H1 (cell line): Measurements from ENCODE around the gene KIAA1328. TPM values are rescaled to one million over a fixed set of nuclear protein-coding genes. Genes with fewer than 3 reads are reported as not detected.
A peak's percentile ranks its signal among the peaks of the same experiment; 100 is the strongest.

ENCODE experiments used
- CTCF ChIA-PET: fragments of 300-600 bp; sonication (Branson Sonifier 250); formaldehyde crosslinking; loops from one replicate; lab custom pipeline; 2021; ENCODE audit not compliant: partially characterized antibody; lab: Charles Lee
- POLR2A ChIA-PET: fragments of 300-600 bp; sonication (Branson Sonifier 250); formaldehyde crosslinking; loops from one replicate; lab custom pipeline; 2021; ENCODE audit warnings: inconsistent platforms; ENCODE audit not compliant: partially characterized antibody; lab: Charles Lee
- DNase-seq, 2 experiments: peaks; one replicate each; pipeline versions ENCODE4 v3.0.0 to v3.0.0-alpha.2; 2010 to 2022; ENCODE audit warnings: low spot score in 2 of 2, low read depth in 1 of 2, mixed read lengths in 1 of 2
- FAIRE-seq: peaks from 2 replicates; lab custom pipeline; 2011; peaks lifted over from hg19 to GRCh38; lab: Jason Lieb, UNC
- H2AFZ ChIP-seq: 2 replicates; pipeline ENCODE4 v1.8.1; 2012; ENCODE audit warnings: low read length, inconsistent platforms
- H2AK5ac ChIP-seq: 2 replicates; pipeline ENCODE4 v1.6.1; 2013; ENCODE audit warnings: low read depth, low read length
- H2BK120ac ChIP-seq: replicated peaks from 2 replicates; pipeline ENCODE3; 2013; ENCODE audit warnings: low read depth, low read length, inconsistent platforms
- H2BK12ac ChIP-seq: 2 replicates; pipeline ENCODE4 v1.6.1; 2013; ENCODE audit warnings: low read depth, low read length
- H2BK15ac ChIP-seq: 2 replicates; pipeline ENCODE4 v1.6.1; 2013; ENCODE audit warnings: low read length
- H2BK20ac ChIP-seq: 2 replicates; pipeline ENCODE4 v1.6.1; 2013; ENCODE audit warnings: low read length
- H2BK5ac ChIP-seq: 2 replicates; pipeline ENCODE4 v1.6.1; 2013; ENCODE audit warnings: low read depth, low read length
- H3K14ac ChIP-seq: 2 replicates; pipeline ENCODE4 v1.6.1; 2013; ENCODE audit warnings: inconsistent platforms; ENCODE audit not compliant: insufficient read length
- H3K18ac ChIP-seq: 2 replicates; pipeline ENCODE4 v1.6.1; 2013; ENCODE audit warnings: low read length; ENCODE audit errors: extremely low read depth
- H3K23ac ChIP-seq: 2 replicates; pipeline ENCODE4 v1.6.1; 2013; ENCODE audit warnings: inconsistent platforms; ENCODE audit not compliant: insufficient read length
- H3K23me2 ChIP-seq: 2 replicates; pipeline ENCODE4 v1.6.1; 2013; ENCODE audit warnings: low read depth, low read length
- H3K27ac ChIP-seq: 2 replicates; pipeline ENCODE4 v1.6.1; 2011; ENCODE audit warnings: low read depth, low read length, inconsistent platforms
- H3K27me3 ChIP-seq, 4 experiments: replicated peaks in 1 of 4; 1 replicate in 1 of 4; 2 replicates in 3 of 4; pipeline versions ENCODE4 v1.6.1 to v1.8.1; 2011 to 2013; ENCODE audit warnings: low read length in 3 of 4, mild to moderate bottlenecking in 3 of 4, inconsistent platforms in 2 of 4, mixed read lengths in 2 of 4, moderate library complexity in 1 of 4; ENCODE audit not compliant: control insufficient read depth in 3 of 4, insufficient read depth in 3 of 4; ENCODE audit errors: extremely low read depth in 1 of 4
- H3K36me3 ChIP-seq, 4 experiments: 2 replicates each; pipeline versions ENCODE4 v1.6.1 to v1.8.1; 2011 to 2013; ENCODE audit warnings: mild to moderate bottlenecking in 4 of 4, low read length in 3 of 4, moderate library complexity in 2 of 4, control low read depth in 1 of 4, inconsistent platforms in 1 of 4; ENCODE audit not compliant: insufficient read depth in 4 of 4, control insufficient read depth in 2 of 4
- H3K4ac ChIP-seq: replicated peaks from 2 replicates; pipeline ENCODE3; 2013; ENCODE audit warnings: low read length, low read depth, mixed read lengths, inconsistent platforms; ENCODE audit not compliant: insufficient read length
- H3K4me1 ChIP-seq, 4 experiments: replicated peaks in 1 of 4; 1 replicate in 1 of 4; 2 replicates in 3 of 4; pipeline versions ENCODE4 v1.6.1 to v1.8.1; 2011 to 2013; ENCODE audit warnings: low read length in 3 of 4, inconsistent platforms in 2 of 4, mixed read lengths in 1 of 4; ENCODE audit not compliant: insufficient read depth in 4 of 4, control insufficient read depth in 3 of 4
- H3K4me2 ChIP-seq, 2 experiments: 2 replicates each; pipeline versions ENCODE4 v1.6.1 to v1.8.1; 2011 to 2013; ENCODE audit warnings: low read depth in 2 of 2, low read length in 2 of 2, control low read depth in 1 of 2, inconsistent platforms in 1 of 2, mild to moderate bottlenecking in 1 of 2; ENCODE audit not compliant: insufficient read depth in 1 of 2
- H3K4me3 ChIP-seq, 4 experiments: fragments of 200-600, 300-600 bp in 1 of 4; sonication (generic), shearing (Covaris generic), sonication (Bioruptor Twin) in 1 of 4; 2 replicates each; pipeline versions ENCODE4 v1.5.1 to v1.8.1; 2011 to 2016; ENCODE audit warnings: low read length in 4 of 4, low read depth in 3 of 4, control low read depth in 2 of 4, inconsistent platforms in 2 of 4, mild to moderate bottlenecking in 2 of 4, mixed read lengths in 1 of 4, moderate library complexity in 1 of 4; ENCODE audit not compliant: insufficient read depth in 2 of 4; ENCODE audit errors: extremely low read depth in 1 of 4
- H3K56ac ChIP-seq: replicated peaks from 2 replicates; pipeline ENCODE3; 2013; ENCODE audit warnings: low read depth, mild to moderate bottlenecking, mixed read lengths, low read length, inconsistent platforms; ENCODE audit not compliant: insufficient read length
- H3K79me1 ChIP-seq: 2 replicates; pipeline ENCODE4 v1.6.1; 2013; ENCODE audit warnings: low read depth, low read length, control low read depth
- H3K79me2 ChIP-seq, 2 experiments: 2 replicates each; pipeline versions ENCODE4 v1.6.1 to v1.8.1; 2012 to 2013; ENCODE audit warnings: low read length in 2 of 2, mild to moderate bottlenecking in 2 of 2, inconsistent platforms in 1 of 2; ENCODE audit not compliant: insufficient read depth in 2 of 2, control insufficient read depth in 1 of 2
- H3K9ac ChIP-seq, 4 experiments: replicated peaks in 1 of 4; 1 replicate in 1 of 4; 2 replicates in 3 of 4; pipeline versions ENCODE4 v1.6.1 to v1.8.1; 2011 to 2013; ENCODE audit warnings: low read depth in 3 of 4, low read length in 3 of 4, control low read depth in 2 of 4, mild to moderate bottlenecking in 2 of 4, moderate library complexity in 2 of 4, inconsistent platforms in 1 of 4; ENCODE audit errors: extremely low read depth in 1 of 4
- H3K9me3 ChIP-seq, 2 experiments: 2 replicates each; pipeline versions ENCODE4 v1.6.1 to v1.8.1; 2012 to 2013; ENCODE audit warnings: mild to moderate bottlenecking in 2 of 2, moderate library complexity in 2 of 2, control low read depth in 1 of 2, inconsistent platforms in 1 of 2, low read depth in 1 of 2, low read length in 1 of 2, mixed read lengths in 1 of 2; ENCODE audit not compliant: insufficient read depth in 2 of 2
- H4K20me1 ChIP-seq, 2 experiments: replicated peaks in 1 of 2; 2 replicates each; pipeline versions ENCODE3 to v1.8.1; 2011 to 2013; ENCODE audit warnings: inconsistent platforms in 2 of 2, low read length in 2 of 2, mild to moderate bottlenecking in 1 of 2; ENCODE audit not compliant: insufficient read depth in 2 of 2, control insufficient read depth in 1 of 2
- H4K5ac ChIP-seq: 2 replicates; pipeline ENCODE4 v1.6.1; 2013; ENCODE audit warnings: low read length, low read depth, mixed read lengths, inconsistent platforms; ENCODE audit not compliant: insufficient read length
- H4K8ac ChIP-seq: 2 replicates; pipeline ENCODE4 v1.8.0; 2013; ENCODE audit warnings: mild to moderate bottlenecking, moderate library complexity, low read length, inconsistent platforms; ENCODE audit not compliant: insufficient read depth; ENCODE audit errors: extremely low read depth
- H4K91ac ChIP-seq: replicated peaks from 2 replicates; pipeline ENCODE3; 2013; ENCODE audit warnings: low read length, mixed read lengths, inconsistent platforms; ENCODE audit not compliant: insufficient read length
- EZH2 ChIP-seq: fragments of 200-600 bp; sonication (generic); IDR thresholded peaks from 2 replicates; pipeline ENCODE4 v1.7.1; 2012; ENCODE audit warnings: low read depth, mild to moderate bottlenecking, moderate library complexity, low read length, inconsistent platforms; ENCODE audit not compliant: severe bottlenecking
- JUND ChIP-seq: IDR thresholded peaks from 2 replicates; pipeline ENCODE4 v1.6.1; 2011; ENCODE audit warnings: mild to moderate bottlenecking, improper control_type of control experiment, low read length
- RFX5 ChIP-seq: IDR thresholded peaks from 2 replicates; pipeline ENCODE4 v1.6.1; 2011; ENCODE audit warnings: low read depth, low read length, improper control_type of control experiment, borderline replicate concordance
- TAF7 ChIP-seq: optimal IDR thresholded peaks from 2 replicates; pipeline ENCODE3; 2011; ENCODE audit warnings: low read depth, mild to moderate bottlenecking, inconsistent platforms, low read length, moderate library complexity, borderline replicate concordance
- USF2 ChIP-seq: IDR thresholded peaks from 2 replicates; pipeline ENCODE4 v1.6.1; 2011; ENCODE audit warnings: low read length, improper control_type of control experiment
- WGBS, 2 experiments: shearing (Covaris generic) in 1 of 2; methylation state at CpG; one replicate each; pipeline versions ENCODE4 v1.1.6 to v1.1.7; 2013 to 2015; ENCODE audit warnings: low lambda C conversion rate in 2 of 2, mixed read lengths in 2 of 2, inconsistent platforms in 1 of 2, low coverage in 1 of 2, missing lambda C conversion rate in 1 of 2; ENCODE audit not compliant: insufficient replicate concordance in 2 of 2, insufficient coverage in 1 of 2, insufficient read length in 1 of 2; ENCODE audit errors: extremely low coverage in 1 of 2, missing lambda C conversion rate in 1 of 2; 5-methylcytosine and 5-hydroxymethylcytosine counted together
- polyA plus RNA-seq, 7 experiments: library from polyadenylated mRNA; depleted of rRNA in 3 of 7; stranded (reverse) in 5 of 7; unstranded in 2 of 7; fragments of >200 nt in 5 of 7; fragments of 200-250 nt in 2 of 7; gene quantifications; 1 replicate in 5 of 7; 2 replicates in 1 of 7; 4 replicates in 1 of 7; pipeline versions ENCODE4 v1.2.1 to v1.2.3, GENCODE V29; 2011 to 2013; ENCODE audit warnings: missing spikeins in 2 of 7, mixed read lengths in 2 of 7
- total RNA-seq: library from RNA; stranded (reverse); fragmentation: NEBNext Ultra II Directional; extraction: Animal tissue kit (Norgen Biotek cat#: 25700); gene quantifications from 2 replicates; pipeline ENCODE4 v1.2.1, GENCODE V29; 2021

KIAA1328 gene
- total and polyA plus RNA-seq, 2 of the 8 experiments (the other 6 are each of a cell fraction or from before 2014, with no cell fraction given): 2.6 to 5.7 TPM

GRCh38 chr18:36893227-36893626 is 64.3 kb downstream of the KIAA1328 start:
- FAIRE-seq (no peak), DNase-seq (no peak)
- Histone ChIP-seq H2BK20ac (no peak overlapping the region), H4K20me1 (no peaks in the 10 kb centered on the region), H3K18ac (no peak overlapping the region), H3K23me2 (no peaks in the 10 kb centered on the region), H3K4me3 (no peak overlapping the region), H3K9me3 (no peaks in the 10 kb centered on the region), H2BK12ac (no peak overlapping the region), H2BK5ac (no peak overlapping the region), H3K14ac (no peak overlapping the region), H3K4ac (no peak overlapping the region), H4K5ac (no peak overlapping the region), H3K79me2 (no peaks in the 10 kb centered on the region), H3K27ac (no peak overlapping the region), H3K79me1 (no peaks in the 10 kb centered on the region; the same call in 1 of the 2 replicates), H3K36me3 (no peaks in the 10 kb centered on the region), H3K4me1 (no peaks in the 10 kb centered on the region), H3K56ac (peak overlapping the region; percentile 59), H3K9ac (no peak overlapping the region), H3K23ac (no peak overlapping the region), H4K91ac (no peak overlapping the region), H3K27me3 (no peaks in the 10 kb centered on the region), H2AFZ (no peak overlapping the region), H3K4me2 (no peak overlapping the region), H2AK5ac (no peak overlapping the region), H4K8ac (no peak overlapping the region), H2BK15ac (no peak overlapping the region), H2BK120ac (no peak overlapping the region)
- CTCF ChIA-PET: no interaction called here
- 84% methylated on average over 5 of the region's 5 CpGs; no CpG with 5 or more reads in 1 of the 2 experiments for WGBS, 2 experiments
- POLR2A ChIA-PET: no interaction called here
- TF ChIP-seq JUND (no peak), TAF7 (no peak), RFX5 (no peak), EZH2 (no peak), USF2 (no peak)
